HepG2 (cell line): ENCODE results near the gene LYSMD3.

Experiments used
- HNF4G ChIP-seq, 2 experiments: sonication (generic) in 1 of 2; formaldehyde crosslinking in 1 of 2; IDR thresholded peaks; 2 replicates each; pipeline versions ENCODE4 v1.4.0 to v1.6.1; 2011 to 2020; ENCODE audit warnings: borderline replicate concordance in 2 of 2, low read depth in 2 of 2, mild to moderate bottlenecking in 2 of 2, low read length in 1 of 2, missing genetic modification reagents in 1 of 2, moderate library complexity in 1 of 2
- ZBTB7A ChIP-seq: sonication (generic); formaldehyde crosslinking; IDR thresholded peaks from 2 replicates; pipeline ENCODE4 v1.8.0; 2022; ENCODE audit warnings: mild to moderate bottlenecking, missing genetic modification reagents
- ZNF660 ChIP-seq: sonication (generic); formaldehyde crosslinking; IDR thresholded peaks from 2 replicates; pipeline ENCODE4 v1.5.1; 2020; ENCODE audit warnings: mild to moderate bottlenecking, low read depth, missing genetic modification reagents, borderline replicate concordance
- ZSCAN29 ChIP-seq: sonication (generic); formaldehyde crosslinking; conservative IDR thresholded peaks from 2 replicates; pipeline ENCODE4 v1.4.0; 2020; ENCODE audit warnings: mild to moderate bottlenecking, missing genetic modification reagents

GRCh38 chr5:90563108-90563507 lies 33.7 kb upstream of the LYSMD3 start:
- no peak for TF ChIP-seq HNF4G (IDR thresholded peaks at IDR 0.05; ENCODE audit: borderline replicate concordance, low read depth, low read length)
- no peak for TF ChIP-seq HNF4G (CRISPR knock-in tag; IDR thresholded peaks at IDR 0.05; ENCODE audit: borderline replicate concordance, low read depth)
- no peak for TF ChIP-seq ZNF660 (CRISPR knock-in tag)
- TF ChIP-seq ZBTB7A = no peak
- no peak for TF ChIP-seq ZSCAN29 (CRISPR knock-in tag)
